ENCODE data around the gene MYRF.
A peak's percentile ranks its signal among the peaks of the same experiment; 100 is the strongest.

MYRF gene

DNA sequence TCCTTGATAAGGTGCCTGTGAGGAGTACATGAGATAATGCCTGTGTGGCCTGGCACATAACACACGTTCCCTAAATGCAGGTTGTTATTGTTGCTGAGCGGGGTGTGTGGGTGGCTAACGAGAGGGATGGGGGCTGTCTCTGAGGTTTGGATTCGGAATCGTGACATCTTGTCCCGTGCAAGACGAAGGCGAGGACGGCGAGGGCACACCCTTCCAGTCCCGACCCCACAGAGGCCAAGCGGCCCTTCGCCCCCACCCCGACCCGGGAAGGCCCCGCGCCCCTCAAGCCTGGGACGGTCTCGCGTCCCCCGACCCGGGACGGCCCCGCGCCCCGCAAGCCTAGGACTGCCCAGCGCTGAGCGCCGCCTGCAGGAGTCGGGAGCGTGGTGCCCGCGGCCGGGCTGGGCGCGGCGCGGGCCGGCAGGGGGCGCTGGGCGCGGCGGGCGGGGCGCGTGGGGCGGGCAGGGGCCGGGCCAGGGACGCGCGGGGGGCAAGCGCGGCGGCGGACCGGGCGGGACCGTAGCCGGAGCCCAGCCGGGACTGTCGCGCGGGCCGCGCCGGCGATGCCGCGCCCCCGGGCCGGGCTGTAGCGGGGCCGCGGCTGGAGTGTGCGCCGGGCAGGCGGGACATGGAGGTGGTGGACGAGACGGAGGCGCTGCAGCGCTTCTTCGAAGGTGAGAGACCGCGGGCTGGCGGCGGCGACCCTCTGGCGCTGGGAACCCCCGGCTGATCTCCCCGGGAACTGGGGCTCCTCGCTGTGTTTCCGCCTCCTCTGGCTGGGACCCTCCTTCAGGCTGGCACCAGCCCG, at the start of gene MYRF:
TSS of gene MYRF (plus strand) at position 520 of the 808 bp plus-strand sequence. CDS start at position 629, 109 bp downstream.
- DNase-seq: no peak

DNA sequence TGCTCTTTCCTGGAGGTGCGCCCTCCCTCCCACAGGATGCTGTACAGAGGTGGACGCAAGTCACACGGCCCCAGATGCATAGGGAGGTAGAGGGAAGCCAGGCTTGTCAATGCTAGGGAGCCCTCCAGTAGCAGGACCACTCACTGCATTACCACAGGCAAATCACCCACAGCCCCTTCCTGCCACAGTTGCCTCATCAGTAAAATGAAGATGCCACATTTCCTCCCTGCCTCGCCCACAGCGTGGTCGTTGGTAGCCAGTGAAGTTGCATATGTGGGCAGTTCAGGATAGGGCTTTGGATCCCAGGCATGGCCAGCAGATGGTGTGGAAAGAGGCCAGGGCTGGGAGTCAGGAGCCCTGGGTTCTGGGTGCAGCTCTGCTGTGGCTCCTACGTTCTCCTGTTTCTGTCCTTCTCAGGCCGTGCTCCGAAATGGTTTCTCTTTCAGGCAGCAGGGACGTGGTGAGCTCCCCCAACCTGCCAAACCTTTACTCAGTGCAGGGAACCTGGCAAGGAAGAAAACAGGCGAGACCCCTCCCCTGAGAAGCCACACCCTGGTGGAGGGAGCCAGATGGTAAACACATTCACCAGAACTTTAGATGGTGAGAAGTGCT, 49.6 kb upstream of the MYRF start:
- no peak for DNase-seq

DNA sequence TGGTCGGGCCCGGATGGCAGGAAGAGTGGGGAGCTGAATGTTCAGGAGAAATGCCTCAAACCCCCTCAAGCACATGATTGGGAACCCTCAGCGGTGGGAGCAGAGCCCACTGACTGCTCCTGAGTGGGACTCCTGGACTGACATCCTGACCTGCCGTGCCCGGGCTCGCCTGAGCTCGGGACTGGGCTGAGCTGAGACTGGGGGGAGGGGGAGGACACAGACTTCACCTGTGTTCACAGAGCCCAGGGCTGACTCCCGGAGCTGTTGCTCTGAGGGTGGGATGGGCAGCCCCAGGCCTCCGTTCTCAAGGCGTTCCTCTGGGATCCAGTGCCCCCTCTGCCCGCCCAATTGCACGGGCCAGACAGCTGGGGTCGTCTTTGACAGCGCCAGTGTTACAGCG, 47.6 kb upstream of the MYRF start:
- DNase-seq: no peak

DNA sequence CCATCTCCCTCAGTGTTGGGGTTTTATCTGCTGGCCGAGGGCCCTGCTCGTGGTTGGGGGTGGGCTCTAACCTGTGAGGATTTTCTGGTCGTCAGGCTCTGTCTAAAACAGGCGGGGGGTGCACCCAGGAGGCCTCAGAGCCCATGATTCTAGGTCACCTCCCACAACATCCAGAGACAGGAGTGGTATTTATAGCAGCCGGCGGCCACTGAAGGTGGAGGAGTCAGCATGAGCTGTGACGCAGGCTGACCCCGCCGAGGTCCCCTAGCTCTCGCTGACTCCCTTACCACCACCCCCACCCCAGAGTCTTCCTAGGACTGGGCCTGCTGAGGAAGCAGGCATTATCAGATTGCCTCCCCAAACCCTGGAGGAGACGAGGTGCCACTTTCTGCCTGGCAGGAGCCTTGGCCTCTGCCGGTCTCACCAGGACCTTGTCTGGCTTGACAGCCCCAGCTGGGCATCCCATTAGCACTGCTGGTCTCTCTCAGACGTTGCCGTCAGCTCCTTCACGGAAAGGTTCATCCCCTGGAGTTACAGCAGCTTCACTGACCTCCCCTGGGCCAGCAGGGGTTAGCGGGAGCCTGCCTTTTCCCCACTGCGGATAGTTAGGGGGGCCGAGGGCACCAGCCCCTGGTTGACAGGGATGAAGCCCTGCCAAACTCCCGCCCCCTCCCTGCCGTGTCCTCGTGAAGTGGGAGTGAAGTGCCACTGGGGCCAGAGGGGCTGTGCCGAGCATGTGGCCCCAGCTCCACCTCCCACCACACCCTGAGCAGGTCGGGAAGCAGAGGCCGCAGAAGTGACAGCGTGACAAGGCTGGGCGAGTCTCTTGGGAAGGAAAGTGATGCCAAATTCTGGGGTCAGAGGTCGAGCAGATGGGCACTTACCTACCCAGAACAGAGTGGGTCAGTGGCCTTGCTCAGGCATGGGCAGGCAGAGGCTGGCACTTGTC, 45.7 kb upstream of the MYRF start:
- DNase-seq: no peak

DNA sequence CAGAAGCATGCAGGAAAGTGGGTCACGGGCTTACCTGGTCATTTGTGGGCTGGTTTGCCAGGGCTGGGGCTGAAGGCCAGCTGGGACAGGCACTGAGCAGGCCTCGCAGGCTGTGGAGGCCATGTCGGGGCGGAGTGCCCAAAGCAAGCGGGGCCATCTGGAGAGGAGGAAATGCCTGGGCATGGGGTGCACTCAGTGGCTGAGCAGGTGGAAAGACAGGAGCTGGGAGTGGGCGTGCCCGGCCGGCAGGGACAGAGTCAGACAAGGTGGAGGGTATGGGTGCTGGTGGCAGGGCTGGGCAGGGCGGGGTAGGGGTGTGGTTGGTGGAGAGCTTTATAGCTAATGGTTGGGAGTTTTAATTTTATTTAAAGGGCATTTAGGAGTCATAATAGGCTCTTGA, 44.9 kb upstream of the MYRF start:
- no peak for DNase-seq

DNA sequence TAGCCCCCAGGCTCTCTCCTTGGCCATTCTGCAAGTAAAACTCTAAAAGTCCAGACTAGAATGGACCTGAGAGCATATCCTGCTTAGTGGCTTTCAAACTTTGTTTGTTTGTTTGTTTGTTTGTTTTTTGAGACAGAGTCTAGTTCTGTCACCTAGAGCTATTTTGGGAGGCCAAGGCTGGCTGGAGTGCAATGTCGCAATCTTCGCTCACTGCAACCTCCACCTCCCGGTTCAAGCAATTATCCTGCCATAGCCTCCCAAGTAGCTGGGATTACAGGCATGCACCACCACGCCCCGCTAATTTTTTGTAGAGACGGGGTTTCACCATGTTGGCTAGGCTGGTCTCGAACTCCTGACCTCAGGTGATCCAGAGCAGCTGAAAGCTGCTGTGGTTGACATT, 43.3 kb upstream of the MYRF start:
- DNase-seq: no peak

DNA sequence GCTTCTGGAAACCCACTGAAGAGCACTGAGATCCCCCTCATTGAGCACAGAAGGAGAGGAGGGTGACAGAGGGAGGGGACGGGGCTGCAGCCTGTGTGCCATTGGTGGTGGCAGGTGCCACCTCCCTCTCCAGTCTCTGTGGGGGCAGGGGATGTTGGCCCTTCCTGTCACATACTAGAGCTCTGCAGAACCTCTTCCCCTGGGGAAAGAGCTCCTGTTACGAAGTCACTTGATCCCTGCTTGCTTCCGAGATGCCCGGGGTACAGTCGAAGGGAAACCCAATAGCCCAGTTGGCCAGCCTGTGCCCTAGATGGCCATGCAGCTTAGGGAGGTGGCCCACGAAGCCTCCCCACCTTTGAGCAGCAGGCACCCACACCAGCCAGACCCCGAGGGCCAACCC, 42.9 kb upstream of the MYRF start:
- no peak for DNase-seq

DNA sequence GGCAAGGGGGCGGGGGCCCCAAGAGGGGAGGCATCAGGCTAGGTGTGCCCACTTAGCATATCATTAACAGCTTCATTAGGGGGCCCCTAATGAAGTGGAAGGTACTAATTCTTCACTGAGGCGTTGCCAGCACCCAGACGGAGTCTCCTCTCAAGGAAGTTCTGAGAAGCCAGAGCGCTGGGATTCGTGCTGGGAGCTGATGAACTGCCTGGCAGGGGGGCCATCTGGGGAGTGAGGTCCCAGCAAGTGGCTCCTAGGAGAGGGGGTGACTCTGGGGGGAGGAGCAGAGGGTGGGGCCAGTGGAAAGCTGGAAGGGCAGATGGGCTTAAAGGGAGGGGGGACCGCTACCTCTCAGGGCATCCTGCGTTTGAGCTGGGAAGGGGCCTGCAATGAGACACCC, 42.4 kb upstream of the MYRF start:
- DNase-seq: no peak

DNA sequence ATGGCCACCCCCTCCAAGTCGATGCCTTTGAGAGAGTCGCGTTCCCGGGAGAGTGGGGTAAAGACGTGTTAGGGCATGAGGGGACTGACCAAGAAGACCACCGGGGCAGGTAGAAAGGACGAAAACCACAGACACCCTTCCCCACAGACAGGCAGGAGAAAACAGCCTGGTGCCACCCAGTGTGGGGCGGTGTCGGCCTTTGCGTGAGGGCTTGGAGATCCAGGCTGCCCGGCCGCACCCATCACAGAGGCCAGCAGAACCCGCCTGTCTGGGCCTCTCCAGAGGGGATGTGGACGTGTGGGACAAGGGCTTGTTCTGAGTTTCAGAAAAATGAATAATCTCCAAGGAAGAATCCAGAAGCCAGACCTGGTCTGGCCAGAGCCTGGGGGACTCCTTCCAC, 41.4 kb upstream of the MYRF start:
- DNase-seq: no peak

DNA sequence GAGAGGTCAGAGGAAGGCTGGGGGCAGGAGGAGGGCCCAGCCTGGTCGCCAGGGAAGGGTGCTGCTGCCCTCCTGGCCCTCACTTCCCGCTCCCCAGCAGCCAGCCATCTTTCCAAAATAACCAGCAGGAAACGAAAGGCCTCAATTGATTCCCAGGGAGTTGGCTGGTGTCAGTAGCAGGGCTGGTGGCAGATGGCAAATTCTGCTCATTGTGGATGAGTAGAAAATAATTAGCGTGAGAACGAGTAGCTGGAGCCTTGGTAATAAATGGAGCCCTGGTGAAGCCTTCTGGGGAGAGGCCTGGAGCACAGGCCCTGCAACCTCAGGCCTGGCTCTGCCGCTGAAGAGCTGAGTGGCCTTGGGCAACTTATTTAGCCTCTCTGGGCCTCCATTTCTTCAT, 40.9 kb upstream of the MYRF start:
- DNase-seq: peak; percentile 75

DNA sequence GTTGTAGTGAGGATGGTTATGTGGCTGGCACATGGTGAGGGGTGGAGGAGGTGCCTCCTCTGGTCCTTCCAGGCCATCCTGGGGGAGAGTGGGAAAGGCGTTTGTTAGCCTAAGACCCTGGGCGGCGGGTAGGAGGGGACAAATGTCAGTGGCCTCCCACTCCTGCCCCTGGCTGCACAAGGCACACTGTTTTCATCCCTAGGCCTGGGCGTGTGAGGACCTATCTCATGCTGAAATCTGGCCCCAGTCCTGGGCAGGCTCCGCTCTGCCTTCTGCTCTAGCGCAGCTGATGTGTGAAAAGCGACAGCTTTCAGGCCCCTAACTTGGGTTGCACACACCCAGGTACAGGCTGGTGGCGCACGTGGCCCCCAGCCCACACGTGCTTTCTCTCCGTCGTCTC, 40.1 kb upstream of the MYRF start:
- DNase-seq: no peak

DNA sequence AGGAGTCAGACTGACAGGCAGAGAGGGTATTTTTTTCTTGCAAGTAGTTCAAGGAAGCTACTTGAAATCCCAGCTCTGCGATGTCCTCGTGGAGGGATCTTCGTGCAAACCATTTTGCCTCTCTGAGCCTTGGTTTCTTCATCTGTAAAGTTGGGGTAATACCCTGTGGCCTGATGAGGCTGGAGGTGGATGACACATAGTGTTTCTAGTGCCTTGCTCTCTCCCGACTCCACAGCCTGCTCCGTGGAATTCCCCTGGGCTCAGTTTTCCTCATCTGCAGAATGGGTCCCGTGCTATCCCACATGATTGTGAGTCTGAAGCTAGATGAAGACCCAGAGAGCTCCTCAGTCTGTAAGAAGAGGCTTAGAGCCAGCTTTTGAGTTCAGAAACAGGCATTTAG, 39.6 kb upstream of the MYRF start:
- DNase-seq: no peak

DNA sequence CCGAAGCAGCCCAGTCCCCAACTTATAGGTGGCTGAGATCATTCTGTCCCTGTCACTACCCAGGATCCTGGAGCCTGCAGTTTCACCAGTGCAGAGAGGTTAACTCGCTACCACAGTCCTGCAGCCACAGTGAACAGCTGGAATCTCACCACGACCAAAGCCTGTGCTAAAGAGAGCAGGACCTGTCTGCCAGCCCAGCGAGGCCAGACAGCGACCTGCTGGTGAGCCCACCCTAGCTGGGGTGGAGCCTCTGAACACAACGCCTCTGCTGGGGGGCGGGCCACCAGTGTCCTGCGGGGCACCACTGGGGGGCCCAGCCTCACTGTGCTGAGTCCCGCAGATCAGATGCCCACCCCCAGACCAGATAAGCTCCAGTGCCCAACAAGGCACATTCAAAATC, 39.0 kb upstream of the MYRF start:
- DNase-seq: no peak

DNA sequence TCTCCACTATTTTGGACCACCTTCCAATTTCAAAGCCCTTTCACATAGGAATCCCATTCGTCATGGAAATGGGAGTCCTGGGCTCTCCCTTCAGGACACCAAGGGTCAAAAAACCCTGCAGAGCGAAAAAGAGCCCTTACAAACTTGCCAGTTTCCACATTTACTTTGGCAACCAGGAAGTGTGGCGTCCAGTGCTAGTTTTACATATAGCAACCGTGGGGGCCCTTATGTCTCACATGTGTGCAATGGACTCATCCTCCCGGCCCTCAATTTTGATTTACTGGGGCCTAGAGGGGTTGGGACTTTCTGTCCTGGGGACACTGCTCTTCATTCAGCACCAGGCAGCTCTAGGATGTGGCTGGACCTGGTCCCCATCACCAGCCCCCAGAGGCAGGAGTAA, 38.5 kb upstream of the MYRF start:
- DNase-seq: no peak

DNA sequence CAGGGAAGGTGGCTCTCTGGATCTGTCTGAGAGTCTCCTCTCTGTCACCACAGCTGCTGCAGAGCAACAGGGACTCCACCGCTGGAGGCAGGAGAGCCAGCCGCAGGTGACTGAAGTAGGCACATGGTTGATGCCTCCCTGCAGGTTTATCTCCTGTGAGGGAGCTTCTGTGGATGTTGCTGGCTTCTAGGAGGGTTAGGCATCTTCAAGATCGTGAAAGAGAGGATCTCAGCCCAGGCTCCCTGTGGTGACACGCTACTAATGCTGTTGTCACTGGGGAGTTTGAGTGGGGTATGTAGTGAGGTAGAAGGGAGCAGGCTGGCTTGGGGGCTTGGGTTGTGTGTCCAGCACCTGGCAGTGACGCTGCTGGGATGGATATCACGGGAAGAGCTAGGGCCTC, 38.1 kb upstream of the MYRF start:
- no peak for DNase-seq

DNA sequence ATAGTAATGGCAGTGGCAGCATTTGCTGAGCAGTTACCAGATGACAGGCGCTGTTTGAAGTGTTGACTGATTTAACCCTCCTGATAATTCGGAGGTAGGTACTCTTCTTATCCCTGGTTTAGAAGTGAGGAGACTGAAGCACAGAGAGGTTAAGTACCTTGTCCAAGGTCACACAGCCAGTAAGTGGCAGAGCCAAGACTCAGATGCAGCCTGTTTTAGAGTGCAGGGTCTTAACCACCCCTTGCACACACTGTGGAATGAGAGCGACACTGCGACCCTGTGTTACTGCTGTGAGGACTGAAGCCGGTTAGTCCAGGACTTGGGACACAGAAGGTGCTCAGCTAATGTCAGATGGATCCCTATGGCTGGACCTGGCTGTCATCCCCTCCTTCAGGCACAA, 37.5 kb upstream of the MYRF start:
- DNase-seq: no peak

DNA sequence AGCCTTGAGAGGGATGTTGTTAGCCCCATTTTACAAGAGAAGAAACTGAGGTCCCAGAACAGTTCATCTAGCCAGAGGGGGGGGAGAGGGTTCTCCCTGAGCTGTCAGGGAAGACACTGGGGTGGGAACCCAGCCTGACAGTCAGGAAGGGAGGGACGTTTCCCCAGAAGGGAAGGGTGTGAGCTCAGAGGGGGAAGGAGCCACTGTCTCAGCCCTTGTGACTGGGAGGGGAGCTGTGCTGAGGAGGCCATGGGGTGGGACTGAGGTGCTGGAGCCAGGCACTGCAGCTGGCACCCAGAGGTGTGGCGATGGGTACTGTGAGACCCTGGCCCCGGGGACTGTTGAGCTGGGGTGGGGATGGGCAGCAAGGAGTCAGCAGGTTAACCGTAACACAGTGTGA, 36.6 kb upstream of the MYRF start:
- DNase-seq: no peak

DNA sequence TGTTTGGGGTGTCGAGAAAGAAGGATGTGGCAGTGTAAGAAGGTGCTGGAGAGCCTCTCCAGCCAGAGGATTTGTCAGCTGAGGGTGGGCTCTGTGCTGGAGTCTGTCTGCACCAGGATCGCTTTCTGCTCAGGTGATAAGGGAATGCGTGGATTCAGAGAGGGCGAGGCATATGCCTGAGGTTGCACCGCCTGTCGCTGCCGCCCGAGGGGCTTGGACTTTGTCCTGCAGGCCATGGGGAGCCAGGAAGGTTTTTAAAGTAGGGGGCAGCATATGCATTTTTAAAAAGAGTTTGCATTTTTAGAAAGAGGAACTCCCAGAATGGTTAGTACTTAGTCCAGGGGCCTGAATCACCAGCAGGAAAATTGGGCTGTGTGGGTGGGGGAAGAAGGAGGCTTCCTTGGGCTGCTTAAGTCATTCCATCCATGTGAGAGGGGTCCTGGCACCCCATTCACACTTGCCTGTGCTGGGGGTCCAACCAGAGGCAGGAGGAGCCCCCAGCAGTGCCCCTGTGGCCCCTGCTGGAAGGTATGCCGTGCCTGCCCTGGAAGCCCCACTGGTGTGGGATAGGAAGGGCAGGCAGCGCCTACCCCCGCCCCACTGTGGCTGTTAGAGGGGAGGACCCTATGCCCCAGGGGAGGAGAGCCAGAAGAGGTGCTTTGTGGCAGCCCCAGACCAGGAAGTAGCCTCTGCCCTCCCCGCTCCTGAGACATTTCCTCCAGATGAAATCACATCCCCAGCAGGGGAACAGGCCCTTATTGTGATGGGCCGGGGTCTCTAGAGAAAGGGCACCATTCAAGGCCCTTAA, 35.8 kb upstream of the MYRF start:
- DNase-seq: no peak

DNA sequence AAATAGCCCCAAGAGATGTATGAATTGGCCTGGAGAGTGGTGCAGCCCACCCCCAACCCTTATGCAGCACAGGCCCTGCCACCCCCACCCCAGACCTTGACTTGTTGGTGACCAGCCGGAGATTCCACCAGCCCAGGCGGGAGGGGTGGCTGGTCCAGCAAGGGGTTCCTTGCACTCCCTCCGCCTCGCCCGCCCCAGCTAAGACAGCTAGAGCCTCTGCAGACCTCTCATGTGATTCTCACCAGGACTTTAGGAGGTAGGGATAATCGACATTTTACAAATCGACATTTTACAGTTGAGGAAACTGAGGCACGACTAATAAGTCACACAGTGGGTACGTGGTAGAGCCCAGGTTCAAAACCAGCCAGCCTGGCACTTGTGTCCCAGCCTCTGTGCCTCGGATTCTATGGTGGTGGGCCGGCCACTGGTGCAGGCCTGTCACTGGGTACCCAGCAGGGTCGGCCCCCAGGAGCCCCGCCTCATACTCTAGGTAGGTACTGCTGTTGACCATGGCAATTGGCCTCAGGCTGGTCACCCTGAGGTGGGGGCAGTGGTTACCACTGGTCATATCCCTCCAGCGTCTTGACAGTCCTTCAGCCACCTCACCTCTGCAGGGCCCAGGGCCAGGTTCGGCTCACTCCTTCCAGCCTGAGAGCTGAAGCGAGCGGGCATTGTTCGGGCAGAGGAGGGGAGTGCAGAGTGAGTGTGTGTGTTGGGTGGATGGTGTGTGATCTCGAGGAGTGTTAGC, 35.0 kb upstream of the MYRF start:
- no peak for DNase-seq

DNA sequence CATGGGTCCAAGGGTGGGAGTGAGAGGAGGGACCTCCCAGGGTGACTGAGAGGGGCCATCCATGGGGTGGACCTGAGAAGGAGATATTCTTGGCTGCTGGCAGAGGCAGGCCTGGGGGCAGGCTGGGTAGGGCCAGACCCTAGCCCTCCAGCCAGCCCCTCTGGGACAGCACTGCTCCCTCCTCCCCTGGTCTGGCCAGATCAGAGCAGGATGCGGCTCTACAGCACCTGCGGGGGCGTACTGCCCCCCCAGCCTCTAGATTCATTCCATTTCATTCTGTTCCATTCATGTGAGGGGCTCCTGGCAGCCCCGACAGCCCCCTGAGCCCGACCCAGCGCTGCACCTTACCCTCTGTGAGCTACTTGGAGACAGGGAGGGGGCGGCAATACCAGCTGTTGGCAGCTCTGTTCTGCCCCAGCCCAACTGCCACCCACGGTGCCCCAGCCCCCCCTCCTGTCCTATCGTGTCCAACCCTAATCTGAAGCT, 34.3 kb upstream of the MYRF start:
- DNase-seq: no peak

DNA sequence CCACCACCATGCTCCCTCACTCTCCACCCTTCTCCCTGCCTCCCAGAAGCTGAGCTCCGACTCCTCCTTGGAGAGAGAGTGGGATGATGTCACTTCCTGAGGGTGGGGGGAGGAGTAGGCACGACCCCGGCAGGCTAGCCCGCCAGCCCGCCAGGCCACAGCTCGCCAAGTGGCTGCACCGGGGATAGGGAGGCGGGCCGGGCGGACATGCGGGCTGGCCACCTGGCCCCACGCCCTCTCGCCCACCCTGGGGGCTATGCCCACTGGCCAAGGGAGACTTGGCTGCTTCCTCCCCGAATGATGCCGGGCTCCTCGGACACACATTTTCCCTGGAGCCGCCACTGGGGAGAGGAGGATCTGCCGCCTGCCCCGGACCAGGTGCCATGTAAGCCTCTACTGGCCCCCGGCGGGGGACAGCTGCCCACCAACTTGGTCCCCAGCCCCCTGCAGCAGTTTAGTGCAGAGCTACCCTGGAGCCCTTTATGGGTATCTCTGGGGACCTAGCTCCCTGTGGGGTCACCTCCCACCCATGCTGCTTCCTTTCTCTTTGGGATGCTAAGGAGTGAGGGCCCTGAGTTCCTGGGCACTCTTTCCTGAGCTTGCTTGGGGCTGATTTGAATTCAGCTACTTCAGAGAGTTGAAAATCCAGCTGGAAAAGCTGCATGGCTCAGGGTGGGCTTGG, 33.7 kb upstream of the MYRF start:
- DNase-seq: no peak
